GM12878 (cell line): Measurements from ENCODE around the gene ETS1. TPM values are rescaled to one million over a fixed set of nuclear protein-coding genes. Genes with fewer than 3 reads are reported as not detected.

Experiments used
- ATAC-seq: fragments of 200-7000 bp; cut with Tn5 transposase; 3 replicates; pipeline ENCODE4 v1.9.1; 2020; ENCODE audit warnings: mild to moderate bottlenecking, moderate library complexity
- BruUV-seq: library from RNA; stranded (reverse); fragments of 400-500 nt; replicated peaks from 2 replicates; lab custom pipeline; 2021; lab: Mats Ljungman, UMichigan
- CTCF ChIA-PET: fragments of 300-600 bp; sonication (Branson Sonifier 250); formaldehyde crosslinking; extraction: SDS; loops from one replicate; lab custom pipeline; 2021; ENCODE audit warnings: inconsistent platforms; lab: Yijun Ruan, JAX
- POLR2A ChIA-PET: fragments of 350-600 bp; formaldehyde crosslinking; extraction: SDS; loops from one replicate; lab custom pipeline; 2021; ENCODE audit warnings: inconsistent platforms; lab: Charles Lee
- RAD21 ChIA-PET: fragments of 300-600 bp; sonication (Branson Sonifier 250); formaldehyde crosslinking; loops from one replicate; lab custom pipeline; 2023; ENCODE audit warnings: antibody characterized with exemption; ENCODE audit not compliant: unreplicated experiment; lab: Charles Lee
- SMC1A ChIA-PET: fragments of 300-600 bp; sonication (Branson Sonifier 250); formaldehyde crosslinking; loops from one replicate; lab custom pipeline; 2023; ENCODE audit not compliant: unreplicated experiment, uncharacterized antibody; lab: Charles Lee
- DNase-seq: peaks from one replicate; pipeline ENCODE4 v3.0.0-alpha.2; 2011; ENCODE audit warnings: low read depth, low spot score
- FAIRE-seq: peaks from 3 replicates; lab custom pipeline; 2011; peaks lifted over from hg19 to GRCh38; lab: Jason Lieb, UNC
- H2AFZ ChIP-seq: 2 replicates; pipeline ENCODE4 v1.6.0; 2011; ENCODE audit warnings: low read depth, low read length, control low read depth; ENCODE audit not compliant: control insufficient read depth
- H3K27ac ChIP-seq: 2 replicates; pipeline ENCODE4 v1.5.1; 2011; ENCODE audit warnings: control low read depth; ENCODE audit not compliant: control insufficient read depth, insufficient read depth
- H3K27me3 ChIP-seq, 2 experiments: replicated peaks in 1 of 2; 2 replicates each; pipeline versions ENCODE4 v1.6.0 to v1.6.1; 2011; ENCODE audit warnings: low read length in 1 of 2; ENCODE audit not compliant: control insufficient read depth in 2 of 2, insufficient read depth in 2 of 2
- H3K36me3 ChIP-seq, 2 experiments: 2 replicates each; pipeline ENCODE4 v1.5.1; 2011; ENCODE audit warnings: low read length in 1 of 2; ENCODE audit not compliant: control insufficient read depth in 2 of 2, insufficient read depth in 2 of 2
- H3K4me1 ChIP-seq: 2 replicates; pipeline ENCODE4 v1.6.1; 2011; ENCODE audit warnings: mild to moderate bottlenecking, low read length, moderate library complexity, mixed read lengths; ENCODE audit not compliant: control insufficient read depth, insufficient read depth
- H3K4me2 ChIP-seq: 2 replicates; pipeline ENCODE4 v1.6.0; 2011; ENCODE audit warnings: control low read depth; ENCODE audit not compliant: control insufficient read depth, insufficient read depth
- H3K4me3 ChIP-seq: fragments of 200-600 bp; sonication (generic); 2 replicates; pipeline ENCODE4 v1.5.1; 2016
- H3K79me2 ChIP-seq: 2 replicates; pipeline ENCODE4 v1.6.0; 2011; ENCODE audit warnings: low read length; ENCODE audit not compliant: control insufficient read depth, insufficient read depth
- H3K9ac ChIP-seq: 2 replicates; pipeline ENCODE4 v1.8.0; 2011; ENCODE audit warnings: low read length, control low read depth, mixed read lengths; ENCODE audit not compliant: control insufficient read depth, insufficient read depth
- H3K9me3 ChIP-seq: replicated peaks from 3 replicates; pipeline ENCODE4 v1.5.1; 2011; ENCODE audit warnings: mild to moderate bottlenecking, low read length; ENCODE audit not compliant: control insufficient read depth, insufficient read depth
- H4K20me1 ChIP-seq: 2 replicates; pipeline ENCODE4 v1.6.0; 2011; ENCODE audit not compliant: control insufficient read depth, insufficient read depth
- BMI1 ChIP-seq: fragments of 450-650 bp; IDR thresholded peaks from 2 replicates; pipeline ENCODE4 v1.6.1; 2016; ENCODE audit warnings: mild to moderate bottlenecking, moderate library complexity, borderline replicate concordance
- CHD1 ChIP-seq: IDR thresholded peaks from 2 replicates; pipeline ENCODE4 v1.6.1; 2012; ENCODE audit warnings: low read depth, low read length, improper control_type of control experiment
- FOS ChIP-seq: IDR thresholded peaks from 3 replicates; pipeline ENCODE4 v1.6.1; 2011; ENCODE audit warnings: borderline replicate concordance; ENCODE audit not compliant: insufficient read length; ENCODE audit errors: extremely low read depth
- HCFC1 ChIP-seq: fragments of 150-350 bp; IDR thresholded peaks from 2 replicates; pipeline ENCODE4 v1.6.1; 2014; ENCODE audit warnings: low read length
- IKZF1 ChIP-seq: fragments of 450-650 bp; conservative IDR thresholded peaks from 2 replicates; pipeline ENCODE4 v1.6.1; 2017; ENCODE audit warnings: antibody characterized with exemption, mild to moderate bottlenecking
- JUNB ChIP-seq: IDR thresholded peaks from 2 replicates; pipeline ENCODE4 v1.6.1; 2016; ENCODE audit warnings: antibody characterized with exemption, mild to moderate bottlenecking
- KLF5 ChIP-seq: fragments of 450-650 bp; IDR thresholded peaks from 2 replicates; pipeline ENCODE4 v1.6.1; 2014; ENCODE audit warnings: mild to moderate bottlenecking; ENCODE audit not compliant: partially characterized antibody
- PAX5 ChIP-seq: IDR thresholded peaks from 2 replicates; pipeline ENCODE4 v1.6.1; 2011; ENCODE audit warnings: low read depth, low read length, borderline replicate concordance
- POLR2A ChIP-seq: IDR thresholded peaks from 2 replicates; pipeline ENCODE4 v1.6.1; 2011; ENCODE audit warnings: low read depth, mild to moderate bottlenecking, low read length
- SMARCA5 ChIP-seq: fragments of 450-650 bp; IDR thresholded peaks from 2 replicates; pipeline ENCODE4 v1.6.1; 2017; ENCODE audit warnings: mild to moderate bottlenecking
- SP1 ChIP-seq: IDR thresholded peaks from one replicate; pipeline ENCODE4 v1.6.1; 2011; ENCODE audit warnings: low read depth, low read length
- SREBF1 ChIP-seq: IDR thresholded peaks from 2 replicates; pipeline ENCODE4 v1.6.1; 2012; ENCODE audit warnings: mild to moderate bottlenecking, low read length
- STAT1 ChIP-seq: fragments of 450-650 bp; conservative IDR thresholded peaks from 2 replicates; pipeline ENCODE4 v1.6.1; 2014; ENCODE audit warnings: antibody characterized with exemption, mild to moderate bottlenecking
- TARDBP ChIP-seq: IDR thresholded peaks from 2 replicates; pipeline ENCODE4 v1.6.1; 2016; ENCODE audit warnings: borderline replicate concordance
- TCF7 ChIP-seq: IDR thresholded peaks from 2 replicates; pipeline ENCODE4 v1.6.1; 2014; ENCODE audit warnings: antibody characterized with exemption, borderline replicate concordance
- WRNIP1 ChIP-seq: IDR thresholded peaks from 2 replicates; pipeline ENCODE4 v1.6.1; 2011; ENCODE audit warnings: low read depth, low read length, improper control_type of control experiment, borderline replicate concordance
- ZNF622 ChIP-seq: fragments of 450-650 bp; IDR thresholded peaks from 2 replicates; pipeline ENCODE4 v1.6.1; 2017; ENCODE audit warnings: mild to moderate bottlenecking, inconsistent platforms
- WGBS: methylation state at CpG from one replicate; pipeline ENCODE4 v1.1.6; 2016; ENCODE audit warnings: low lambda C conversion rate; ENCODE audit not compliant: insufficient replicate concordance, insufficient coverage; ENCODE audit errors: missing lambda C conversion rate; 5-methylcytosine and 5-hydroxymethylcytosine counted together
- in situ Hi-C: fragments of 300-500 bp; cut with MboI; formaldehyde crosslinking; loops from 9 replicates; pipeline ENCODE4 v1.14.3; 2018; ENCODE audit warnings: mixed read lengths
- intact Hi-C: fragments of 100-400 bp; cut with micrococcal nuclease; formaldehyde crosslinking; loops from one replicate; pipeline ENCODE4 v1.14.2; 2022; ENCODE audit not compliant: unreplicated experiment
- polyA plus RNA-seq, 11 experiments: library from polyadenylated mRNA; depleted of rRNA in 4 of 11; unstranded in 6 of 11; stranded (reverse) in 5 of 11; fragments of >200 nt; fragmentation: Nextera tagmentation in 4 of 11; fragmentation: Illumina TruSeq in 1 of 11; extraction: Ambion mirVana in 4 of 11; extraction: Trizol in 1 of 11; gene quantifications; 1 replicate in 1 of 11; 2 replicates in 10 of 11; pipeline versions ENCODE4 v1.2.1 to v1.2.3, GENCODE V29; 2011 to 2016; ENCODE audit warnings: inconsistent platforms in 2 of 11, missing spikeins in 2 of 11, low read depth in 1 of 11
- total RNA-seq, 4 experiments: library from RNA; depleted of rRNA in 3 of 4; stranded (reverse); fragments of >200 nt in 3 of 4; fragmentation: Illumina TruSeq in 1 of 4; extraction: Trizol in 1 of 4; gene quantifications; 2 replicates each; pipeline versions ENCODE4 v1.2.1 to v1.2.3, GENCODE V29; 2013 to 2021
- TF ChIP-seq, protein P1 (sequence below): fragments of 450-650 bp; formaldehyde crosslinking; IDR thresholded peaks from 2 replicates; pipeline ENCODE4 v1.4.0; 2022; ENCODE audit warnings: mild to moderate bottlenecking, moderate library complexity

ETS1 gene
- total and polyA plus RNA-seq, 10 of the 15 experiments (the other 5 are each of a cell fraction or from before 2014, with no cell fraction given), result 12.5 to 112 (median 55.5) TPM

GRCh38 chr11:128515086-128515485 is 72.3 kb downstream of the ETS1 start:
- ChIA-PET RAD21 (interaction anchor here (0.8 to 10.3 kb wide), 7 partner anchors 17 to 192 kb away, joined by 3 to 144 read pairs (median 3); no protein-coding TSS in a partner anchor), CTCF (interaction anchor here (0.5 to 5.8 kb wide), 4 partner anchors 38 to 115 kb away, joined by 3 to 43 read pairs (median 12); no protein-coding TSS in a partner anchor)
- WGBS, result 71% methylated on average over 6 of the region's 6 CpGs
- TF ChIP-seq JUNB (no peak), SREBF1 (no peak), KLF5 (no peak), TARDBP (no peak), BMI1 (no peak), ZNF622 (no peak), WRNIP1 (no peak), SP1 (no peak), TCF7 (no peak), POLR2A (no peak), HCFC1 (no peak), PAX5 (no peak), SMARCA5 (no peak), STAT1 (no peak), CHD1 (no peak), FOS (no peak), IKZF1 (no peak)
- TF ChIP-seq, protein P1, sequence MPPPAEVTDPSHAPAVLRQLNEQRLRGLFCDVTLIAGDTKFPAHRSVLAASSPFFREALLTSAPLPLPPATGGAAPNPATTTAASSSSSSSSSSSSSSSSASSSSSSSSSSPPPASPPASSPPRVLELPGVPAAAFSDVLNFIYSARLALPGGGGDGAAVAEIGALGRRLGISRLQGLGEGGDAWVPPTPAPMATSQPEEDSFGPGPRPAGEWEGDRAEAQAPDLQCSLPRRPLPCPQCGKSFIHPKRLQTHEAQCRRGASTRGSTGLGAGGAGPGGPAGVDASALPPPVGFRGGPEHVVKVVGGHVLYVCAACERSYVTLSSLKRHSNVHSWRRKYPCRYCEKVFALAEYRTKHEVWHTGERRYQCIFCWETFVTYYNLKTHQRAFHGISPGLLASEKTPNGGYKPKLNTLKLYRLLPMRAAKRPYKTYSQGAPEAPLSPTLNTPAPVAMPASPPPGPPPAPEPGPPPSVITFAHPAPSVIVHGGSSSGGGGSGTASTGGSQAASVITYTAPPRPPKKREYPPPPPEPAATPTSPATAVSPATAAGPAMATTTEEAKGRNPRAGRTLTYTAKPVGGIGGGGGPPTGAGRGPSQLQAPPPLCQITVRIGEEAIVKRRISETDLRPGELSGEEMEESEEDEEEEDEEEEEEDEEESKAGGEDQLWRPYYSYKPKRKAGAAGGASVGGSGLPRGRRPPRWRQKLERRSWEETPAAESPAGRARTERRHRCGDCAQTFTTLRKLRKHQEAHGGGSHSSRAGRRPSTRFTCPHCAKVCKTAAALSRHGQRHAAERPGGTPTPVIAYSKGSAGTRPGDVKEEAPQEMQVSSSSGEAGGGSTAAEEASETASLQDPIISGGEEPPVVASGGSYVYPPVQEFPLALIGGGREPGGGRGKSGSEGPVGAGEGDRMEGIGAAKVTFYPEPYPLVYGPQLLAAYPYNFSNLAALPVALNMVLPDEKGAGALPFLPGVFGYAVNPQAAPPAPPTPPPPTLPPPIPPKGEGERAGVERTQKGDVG (CRISPR knock-in tag), result no peak
- TF ChIP-seq, all 136 proteins: peak for 0
- POLR2A ChIA-PET, result interaction anchor here (0.9 to 6.7 kb wide), 4 partner anchors 31 to 226 kb away, joined by 3 to 41 read pairs (median 23); no protein-coding TSS in a partner anchor
- H4K20me1 ChIP-seq, result no peaks in the 10 kb centered on the region
- H2AFZ ChIP-seq, result no peak overlapping the region
- BruUV-seq, result no TSS peak
- ATAC-seq (no peak), FAIRE-seq (no peak), DNase-seq (no peak)
- intact Hi-C loops, result loop anchor here (5.0 kb wide), 2 partner anchors 217 to 242 kb away; no protein-coding TSS in a partner anchor
- peaks cover 99% of the 10 kb centered on the region for H3K79me2 ChIP-seq
- peak overlapping the region; percentile 96; the same call in 1 of the 2 replicates for H3K4me3 ChIP-seq
- peak overlapping the region; percentile 6 for H3K4me2 ChIP-seq
- SMC1A ChIA-PET, result interaction anchor here (0.9 to 9.8 kb wide), 9 partner anchors 12 to 152 kb away, joined by 3 to 154 read pairs (median 4); no protein-coding TSS in a partner anchor
- peaks cover 16% of the 10 kb centered on the region for H3K4me1 ChIP-seq
- H3K27me3 ChIP-seq, result no peaks in the 10 kb centered on the region
- 0 out of 2 replicates have a peak overlapping the region, but pooled peaks have one; percentile 4 for H3K9ac ChIP-seq
- H3K36me3 ChIP-seq, result peaks cover 3 to 12% of the 10 kb centered on the region in 2 experiments
- H3K9me3 ChIP-seq, result no peaks in the 10 kb centered on the region
- peak overlapping the region; percentile 2; the same call in 1 of the 2 replicates for H3K27ac ChIP-seq
- in situ Hi-C loops, result no loop called here
